Tibial nerve (tissue), 4 donors: ENCODE data around the gene SAFB.

ENCODE experiments used
- EP300 ChIP-seq, 2 donors: sonication (generic); formaldehyde crosslinking; IDR thresholded peaks; one replicate each; pipeline ENCODE4 v1.6.1; 2017; ENCODE audit warnings: antibody characterized with exemption in 2 of 2, mild to moderate bottlenecking in 1 of 2
- POLR2A ChIP-seq, 2 donors: fragments of 450-650 bp; IDR thresholded peaks; one replicate each; pipeline ENCODE4 v1.6.1; 2017; ENCODE audit warnings: antibody characterized with exemption in 2 of 2, mild to moderate bottlenecking in 2 of 2, moderate library complexity in 2 of 2
- TF ChIP-seq, protein P1 (sequence below), 5 experiments: fragments of 200-600 bp in 3 of 5; fragments of 450-650 bp in 2 of 5; sonication (generic) in 3 of 5; IDR thresholded peaks; one replicate each; pipeline ENCODE4 v1.5.1; 2016 to 2019; ENCODE audit warnings: antibody characterized with exemption in 5 of 5, mild to moderate bottlenecking in 3 of 5, moderate library complexity in 2 of 5

DNA sequence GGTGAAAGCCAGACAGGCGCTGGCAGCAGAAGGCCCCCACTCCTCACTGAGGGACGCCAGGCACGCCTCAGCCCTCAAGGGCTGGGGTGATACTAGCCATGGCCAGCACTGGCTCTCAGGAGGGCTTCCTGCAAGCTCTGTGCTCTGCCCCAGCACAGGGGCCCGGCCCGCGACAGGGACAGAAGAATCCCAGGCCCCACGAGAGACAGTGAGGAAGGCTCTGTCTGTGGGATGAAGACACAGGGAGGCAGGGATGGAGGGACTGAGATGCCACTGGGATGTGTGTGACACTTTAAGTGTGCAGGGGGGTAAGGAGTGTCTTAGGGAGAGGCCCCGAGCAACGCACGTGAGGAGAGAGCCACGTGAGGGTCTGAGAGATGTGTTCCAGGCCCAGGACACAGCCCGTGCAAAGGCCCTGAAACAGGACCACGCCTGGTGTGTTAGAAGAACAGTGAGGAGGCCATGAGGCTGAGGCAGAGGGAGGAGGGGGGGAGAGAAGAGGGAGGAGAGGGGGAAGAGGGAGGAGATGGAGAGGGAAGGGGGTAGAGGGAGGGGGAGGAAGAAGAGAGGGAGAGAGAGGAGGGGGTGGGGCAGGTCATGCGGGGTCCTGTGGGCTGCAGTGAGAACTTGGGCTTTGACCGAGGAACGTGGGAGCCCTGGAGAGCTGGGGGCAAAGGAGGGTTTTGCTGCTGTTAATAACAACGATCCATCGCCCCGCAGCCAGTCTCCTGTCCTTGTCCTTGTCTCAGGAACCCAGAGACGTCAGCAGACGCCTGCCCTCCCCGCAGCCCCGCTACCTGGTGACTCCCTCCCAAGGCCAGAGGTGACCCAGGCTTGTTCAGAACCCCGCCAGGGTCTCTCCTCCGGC is 74.4 kb downstream of the SAFB start:
- TF ChIP-seq, protein P1, sequence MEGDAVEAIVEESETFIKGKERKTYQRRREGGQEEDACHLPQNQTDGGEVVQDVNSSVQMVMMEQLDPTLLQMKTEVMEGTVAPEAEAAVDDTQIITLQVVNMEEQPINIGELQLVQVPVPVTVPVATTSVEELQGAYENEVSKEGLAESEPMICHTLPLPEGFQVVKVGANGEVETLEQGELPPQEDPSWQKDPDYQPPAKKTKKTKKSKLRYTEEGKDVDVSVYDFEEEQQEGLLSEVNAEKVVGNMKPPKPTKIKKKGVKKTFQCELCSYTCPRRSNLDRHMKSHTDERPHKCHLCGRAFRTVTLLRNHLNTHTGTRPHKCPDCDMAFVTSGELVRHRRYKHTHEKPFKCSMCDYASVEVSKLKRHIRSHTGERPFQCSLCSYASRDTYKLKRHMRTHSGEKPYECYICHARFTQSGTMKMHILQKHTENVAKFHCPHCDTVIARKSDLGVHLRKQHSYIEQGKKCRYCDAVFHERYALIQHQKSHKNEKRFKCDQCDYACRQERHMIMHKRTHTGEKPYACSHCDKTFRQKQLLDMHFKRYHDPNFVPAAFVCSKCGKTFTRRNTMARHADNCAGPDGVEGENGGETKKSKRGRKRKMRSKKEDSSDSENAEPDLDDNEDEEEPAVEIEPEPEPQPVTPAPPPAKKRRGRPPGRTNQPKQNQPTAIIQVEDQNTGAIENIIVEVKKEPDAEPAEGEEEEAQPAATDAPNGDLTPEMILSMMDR (IDR thresholded peaks at IDR 0.05): no peak
- TF ChIP-seq POLR2A (IDR thresholded peaks at IDR 0.05) (no peak), EP300 (IDR thresholded peaks at IDR 0.05) (no peak)
